HUES6 (cell line): Measurements from ENCODE around the gene WDR45B.

Experiments
- H3K27ac ChIP-seq: 2 replicates; pipeline ENCODE4 v1.7.0; 2013; ENCODE audit warnings: low read depth, mild to moderate bottlenecking, low read length, inconsistent platforms
- H3K27me3 ChIP-seq: 2 replicates; pipeline ENCODE4 v1.6.1; 2013; ENCODE audit warnings: low read length; ENCODE audit not compliant: control insufficient read depth, insufficient read depth
- H3K36me3 ChIP-seq: 2 replicates; pipeline ENCODE4 v1.6.1; 2013; ENCODE audit warnings: low read length; ENCODE audit not compliant: control insufficient read depth, insufficient read depth
- H3K4me1 ChIP-seq: 2 replicates; pipeline ENCODE4 v1.6.1; 2013; ENCODE audit warnings: low read length; ENCODE audit not compliant: control insufficient read depth, insufficient read depth
- H3K4me3 ChIP-seq: 2 replicates; pipeline ENCODE4 v1.5.1; 2013; ENCODE audit warnings: low read depth, low read length
- H3K9ac ChIP-seq: one replicate; pipeline ENCODE4 v1.6.1; 2013; ENCODE audit warnings: mild to moderate bottlenecking, low read length
- H3K9me3 ChIP-seq: 2 replicates; pipeline ENCODE4 v1.6.1; 2013; ENCODE audit warnings: low read depth, low read length; ENCODE audit not compliant: control insufficient read depth, insufficient read depth

The WDR45B gene

GRCh38 chr17:82596837-82597672 is 51.2 kb downstream of the WDR45B start:
- Histone ChIP-seq H3K9me3 (no peaks in the 10 kb centered on the region), H3K9ac (no peak overlapping the region), H3K27me3 (no peaks in the 10 kb centered on the region), H3K36me3 (peaks cover 78% of the 10 kb centered on the region), H3K4me3 (no peak overlapping the region), H3K27ac (no peak overlapping the region), H3K4me1 (peaks cover 13% of the 10 kb centered on the region; the same call in 1 of the 2 replicates)

DNA sequence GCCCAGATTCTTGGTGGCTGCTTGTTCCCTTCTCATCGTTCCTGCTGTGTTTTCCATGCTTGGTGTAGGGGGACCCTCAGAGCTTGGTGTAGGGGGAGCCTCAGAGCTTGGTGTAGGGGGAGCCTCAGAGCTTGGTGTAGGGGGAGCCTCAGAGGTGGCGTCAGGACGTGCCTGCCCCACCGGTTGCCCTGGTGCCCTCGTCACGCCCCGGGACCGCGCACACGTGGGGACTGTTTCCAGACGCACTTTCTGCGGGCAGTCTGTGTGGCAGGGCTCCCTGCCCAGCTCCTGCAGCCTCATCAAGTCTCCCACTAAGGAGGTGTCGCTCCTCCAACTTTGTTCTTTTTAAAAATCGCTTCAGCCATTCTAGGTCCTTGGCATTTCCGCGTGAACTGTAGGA is 51.9 kb downstream of the WDR45B start:
- Histone ChIP-seq H3K9ac (no peak overlapping the region), H3K9me3 (no peaks in the 10 kb centered on the region), H3K27ac (no peak overlapping the region), H3K4me3 (no peak overlapping the region), H3K4me1 (peaks cover 14% of the 10 kb centered on the region; the same call in 1 of the 2 replicates), H3K36me3 (peaks cover 74% of the 10 kb centered on the region), H3K27me3 (no peaks in the 10 kb centered on the region)

DNA sequence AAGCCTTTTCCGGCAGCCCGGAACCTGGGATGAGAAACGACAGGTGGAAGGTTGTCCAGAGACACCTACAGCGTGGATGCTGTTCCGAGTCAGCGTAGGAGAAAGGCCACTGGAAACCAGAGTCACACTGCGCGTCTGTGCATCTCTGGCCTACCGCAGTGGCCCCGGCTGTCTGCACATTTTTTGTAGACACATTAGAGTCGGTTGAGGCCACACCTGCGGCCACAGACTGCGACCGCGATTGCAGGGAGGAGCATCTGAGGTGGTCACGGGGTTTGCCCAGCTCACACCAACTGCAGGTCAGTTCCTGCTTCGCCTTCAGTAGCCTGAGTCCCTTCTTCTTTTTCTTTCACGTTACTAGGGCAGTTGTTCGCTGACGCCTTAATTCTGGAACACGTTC is 52.4 kb downstream of the WDR45B start:
- Histone ChIP-seq H3K9ac (no peak overlapping the region), H3K9me3 (no peaks in the 10 kb centered on the region), H3K27me3 (no peaks in the 10 kb centered on the region), H3K36me3 (peaks cover 73% of the 10 kb centered on the region), H3K27ac (no peak overlapping the region), H3K4me3 (no peak overlapping the region), H3K4me1 (peaks cover 14% of the 10 kb centered on the region; the same call in 1 of the 2 replicates)

DNA sequence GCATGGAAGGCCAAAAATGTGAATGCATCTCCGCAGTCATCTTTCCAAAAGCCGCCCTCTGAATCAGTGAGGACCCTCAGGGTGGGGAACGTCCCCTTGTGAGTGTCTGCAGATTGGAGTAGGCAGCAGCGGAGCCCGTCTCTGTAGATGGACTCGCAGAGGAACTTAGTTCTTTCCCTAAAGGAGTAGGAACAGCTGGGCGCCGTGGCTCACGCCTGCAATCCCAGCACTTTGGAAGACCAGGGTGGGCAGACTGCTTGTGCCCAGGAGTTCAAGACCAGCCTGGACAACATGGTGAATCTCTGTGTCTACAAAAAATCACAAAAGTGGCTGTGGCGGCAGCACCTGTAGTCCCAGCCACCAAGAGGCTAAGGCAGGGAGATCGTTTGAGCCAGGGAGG is 53.7 kb downstream of the WDR45B start:
- Histone ChIP-seq H3K4me1 (peaks cover 14% of the 10 kb centered on the region; the same call in 1 of the 2 replicates), H3K9me3 (no peaks in the 10 kb centered on the region), H3K4me3 (no peak overlapping the region), H3K27ac (no peak overlapping the region), H3K9ac (no peak overlapping the region), H3K36me3 (peaks cover 66% of the 10 kb centered on the region), H3K27me3 (no peaks in the 10 kb centered on the region)

DNA sequence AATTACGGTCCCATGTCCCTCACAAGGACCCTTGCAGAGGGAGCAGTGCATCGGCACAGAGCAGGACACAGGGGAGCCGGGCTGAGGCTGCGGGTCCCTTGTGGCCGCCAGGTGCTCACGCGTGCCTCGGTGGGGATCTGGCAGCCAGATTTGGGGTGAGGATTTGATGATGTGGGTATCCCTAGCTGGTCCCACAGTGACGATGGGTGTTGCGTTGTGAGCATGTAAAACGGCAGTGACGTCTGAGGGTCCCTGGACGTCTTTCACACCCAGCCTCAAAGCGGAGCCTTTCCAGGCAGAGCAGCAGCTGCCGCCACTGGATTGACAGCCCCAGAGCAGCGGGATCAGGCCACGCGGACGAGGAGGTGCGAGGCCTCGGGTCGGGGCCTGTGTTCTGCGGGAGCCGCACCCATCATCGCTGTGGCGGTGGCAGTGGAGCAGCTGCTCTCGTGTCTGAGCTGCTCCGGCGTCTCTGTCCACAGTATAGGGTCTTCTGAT is 54.6 kb downstream of the WDR45B start:
- peaks cover 14% of the 10 kb centered on the region; the same call in 1 of the 2 replicates for H3K4me1 ChIP-seq
- H3K36me3 ChIP-seq, result peaks cover 62% of the 10 kb centered on the region
- H3K9me3 ChIP-seq, result no peaks in the 10 kb centered on the region
- peak overlapping the region; percentile 50; the same call in 1 of the 2 replicates for H3K4me3 ChIP-seq
- no peak overlapping the region for H3K27ac ChIP-seq
- peak overlapping the region; percentile 77 for H3K9ac ChIP-seq
- no peaks in the 10 kb centered on the region for H3K27me3 ChIP-seq

DNA sequence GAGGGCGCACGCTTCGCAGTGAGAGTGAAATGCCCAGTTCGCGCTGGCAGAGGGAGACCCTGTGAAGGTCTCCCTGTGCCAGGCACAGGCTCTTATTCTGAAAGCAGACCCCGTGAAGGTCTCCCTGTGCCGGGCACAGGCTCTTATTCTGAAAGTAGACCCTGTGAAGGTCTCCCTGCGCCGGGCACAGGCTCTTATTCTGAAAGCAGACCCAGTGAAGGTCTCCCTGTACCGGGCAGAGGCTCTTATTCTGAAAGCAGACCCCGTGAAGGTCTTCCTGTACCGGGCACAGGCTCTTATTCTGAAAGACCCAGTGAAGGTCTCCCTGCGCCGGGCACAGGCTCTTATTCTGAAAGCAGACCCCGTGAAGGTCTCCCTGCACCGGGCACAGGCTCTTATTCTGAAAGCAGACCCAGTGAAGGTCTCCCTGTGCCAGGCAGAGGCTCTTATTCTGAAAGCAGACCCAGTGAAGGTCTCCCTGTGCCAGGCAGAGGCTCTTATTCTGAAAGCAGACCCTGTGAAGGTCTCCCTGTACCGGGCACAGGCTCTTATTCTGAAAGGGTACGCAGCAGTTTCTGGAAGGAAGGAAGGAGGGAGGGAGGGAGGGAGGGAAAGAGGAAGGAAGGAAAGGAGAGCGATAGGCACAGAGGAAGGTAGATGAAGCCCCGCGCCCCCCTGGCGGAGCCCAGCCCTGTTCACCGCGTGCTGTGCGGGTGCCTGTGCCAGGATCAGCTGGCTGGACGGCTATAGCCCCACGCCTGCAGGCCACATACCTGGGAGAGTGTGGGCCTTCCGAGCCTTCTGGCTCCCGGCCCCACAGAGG is 55.3 kb downstream of the WDR45B start:
- peak overlapping the region; percentile 50; the same call in 1 of the 2 replicates for H3K4me3 ChIP-seq
- peaks cover 14% of the 10 kb centered on the region; the same call in 1 of the 2 replicates for H3K4me1 ChIP-seq
- no peaks in the 10 kb centered on the region for H3K9me3 ChIP-seq
- H3K27ac ChIP-seq, result no peak overlapping the region
- H3K27me3 ChIP-seq, result no peaks in the 10 kb centered on the region
- H3K36me3 ChIP-seq, result peaks cover 62% of the 10 kb centered on the region
- peak overlapping the region; percentile 77 for H3K9ac ChIP-seq

DNA sequence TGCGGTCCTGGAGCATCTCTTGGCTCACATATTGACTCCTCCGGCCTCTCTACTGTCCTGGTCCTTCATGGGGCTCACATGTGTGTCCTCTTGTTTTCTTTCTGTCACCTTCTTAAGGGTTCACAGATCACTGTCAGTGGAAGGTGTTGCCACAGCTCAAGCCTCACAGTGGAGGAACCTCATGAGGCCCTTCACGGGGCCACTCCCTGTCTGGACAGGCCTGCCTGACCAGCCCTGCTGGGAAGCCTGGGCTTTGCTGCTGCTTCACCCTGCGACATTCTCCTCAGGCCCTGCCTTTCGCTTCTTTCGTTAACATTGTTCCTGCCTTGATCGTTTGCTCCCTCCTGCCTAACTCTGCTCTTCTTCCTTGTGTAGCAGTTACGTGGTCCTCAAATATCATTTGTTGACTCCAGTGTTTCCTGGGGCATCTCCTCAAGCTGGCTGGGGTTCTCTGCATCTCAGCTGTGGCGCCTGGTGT is 55.9 kb downstream of the WDR45B start:
- no peak overlapping the region for H3K27ac ChIP-seq
- H3K9me3 ChIP-seq, result no peaks in the 10 kb centered on the region
- H3K4me1 ChIP-seq, result peaks cover 14% of the 10 kb centered on the region; the same call in 1 of the 2 replicates
- peak overlapping the region; percentile 19; the same call in 1 of the 2 replicates for H3K4me3 ChIP-seq
- H3K9ac ChIP-seq, result no peak overlapping the region
- no peaks in the 10 kb centered on the region for H3K27me3 ChIP-seq
- H3K36me3 ChIP-seq, result peaks cover 64% of the 10 kb centered on the region

- Histone ChIP-seq H3K36me3 (peaks cover 59% of the 10 kb centered on the region), H3K27me3 (no peaks in the 10 kb centered on the region), H3K4me3 (no peak overlapping the region), H3K27ac (no peak overlapping the region), H3K4me1 (peaks cover 14% of the 10 kb centered on the region; the same call in 1 of the 2 replicates), H3K9me3 (no peaks in the 10 kb centered on the region), H3K9ac (no peak overlapping the region)
Measured at GRCh38 chr17:82590881-82591539, 57.2 kb downstream of the WDR45B start.

DNA sequence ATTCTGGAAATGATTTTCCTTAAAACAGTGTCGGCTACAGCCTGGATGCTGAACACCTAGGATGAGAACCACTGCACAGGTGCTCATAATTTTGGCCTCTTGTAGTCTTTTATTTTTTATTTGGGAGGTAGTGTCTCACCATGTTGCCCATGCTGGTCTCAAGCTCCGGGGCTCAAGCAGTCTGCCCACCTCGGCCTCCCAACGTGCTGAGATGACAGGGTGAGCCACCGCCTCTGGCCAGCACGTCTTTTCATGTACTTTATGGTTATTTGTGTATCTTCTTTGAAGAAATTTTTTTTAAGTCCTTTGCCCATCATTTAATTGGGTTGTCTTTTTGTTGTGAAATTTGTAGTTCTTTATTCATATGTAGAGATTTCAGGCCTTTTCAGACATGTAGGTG is 58.0 kb downstream of the WDR45B start:
- Histone ChIP-seq H3K9me3 (no peaks in the 10 kb centered on the region), H3K9ac (no peak overlapping the region), H3K27ac (no peak overlapping the region), H3K36me3 (peaks cover 59% of the 10 kb centered on the region), H3K27me3 (no peaks in the 10 kb centered on the region), H3K4me3 (no peak overlapping the region), H3K4me1 (peaks cover 14% of the 10 kb centered on the region; the same call in 1 of the 2 replicates)

DNA sequence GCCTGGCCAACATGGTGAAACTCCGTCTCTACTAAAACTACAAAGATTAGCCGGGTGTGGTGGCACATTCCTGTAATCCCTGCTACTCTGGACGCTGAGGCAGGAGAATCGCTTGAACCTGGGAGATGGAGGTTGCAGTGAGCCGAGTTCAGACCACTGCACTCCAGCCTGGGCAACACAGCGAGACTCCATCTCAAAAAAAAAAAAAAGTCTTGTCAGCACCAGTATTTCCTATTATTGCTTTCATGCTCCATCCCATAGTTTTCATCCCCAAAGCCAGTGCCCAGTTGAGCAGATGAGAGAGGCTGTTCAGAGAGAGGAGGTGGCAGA is 58.4 kb downstream of the WDR45B start:
- Histone ChIP-seq H3K9me3 (no peaks in the 10 kb centered on the region), H3K36me3 (peaks cover 59% of the 10 kb centered on the region), H3K27ac (no peak overlapping the region), H3K9ac (no peak overlapping the region), H3K4me1 (peaks cover 14% of the 10 kb centered on the region; the same call in 1 of the 2 replicates), H3K4me3 (no peak overlapping the region), H3K27me3 (no peaks in the 10 kb centered on the region)
